ENCODE results near the gene MCF2L.

Gene MCF2L

GRCh38 chr13:113009743-113010509, 40.9 kb downstream of the MCF2L start:
- in situ Hi-C loops (cut with MboI; ENCODE audit: low sequenced_read_pairs), result no loop called here

GRCh38 chr13:113010510-113010865, 41.5 kb downstream of the MCF2L start:
- in situ Hi-C loops (cut with MboI; ENCODE audit: low sequenced_read_pairs), result no loop called here

GRCh38 chr13:113013303-113013702, 44.3 kb downstream of the MCF2L start:
- in situ Hi-C loops (cut with MboI; ENCODE audit: low sequenced_read_pairs), result no loop called here

GRCh38 chr13:113013878-113014751, 45.1 kb downstream of the MCF2L start:
- in situ Hi-C loops (cut with MboI; ENCODE audit: low sequenced_read_pairs), result no loop called here

GRCh38 chr13:113014752-113015745, 46.0 kb downstream of the MCF2L start:
- in situ Hi-C loops (cut with MboI; ENCODE audit: low sequenced_read_pairs), result no loop called here

- in situ Hi-C loops (cut with MboI; ENCODE audit: low sequenced_read_pairs), result no loop called here
Observed at GRCh38 chr13:113015826-113016525, 47.0 kb downstream of the MCF2L start.

GRCh38 chr13:113016526-113017295, 47.7 kb downstream of the MCF2L start:
- in situ Hi-C loops (cut with MboI; ENCODE audit: low sequenced_read_pairs), result no loop called here

GRCh38 chr13:113017506-113018215, 48.6 kb downstream of the MCF2L start:
- in situ Hi-C loops (cut with MboI; ENCODE audit: low sequenced_read_pairs), result no loop called here

GRCh38 chr13:113018676-113019465, 49.9 kb downstream of the MCF2L start:
- in situ Hi-C loops (cut with MboI; ENCODE audit: low sequenced_read_pairs), result no loop called here

GRCh38 chr13:113020323-113021080, 51.5 kb downstream of the MCF2L start:
- in situ Hi-C loops (cut with MboI; ENCODE audit: low sequenced_read_pairs), result no loop called here

GRCh38 chr13:113021391-113021790, 52.4 kb downstream of the MCF2L start:
- in situ Hi-C loops (cut with MboI; ENCODE audit: low sequenced_read_pairs), result no loop called here

- in situ Hi-C loops (cut with MboI; ENCODE audit: low sequenced_read_pairs), result no loop called here
Observed at GRCh38 chr13:113021811-113022210, 52.8 kb downstream of the MCF2L start.

GRCh38 chr13:113022391-113022744, 53.4 kb downstream of the MCF2L start:
- in situ Hi-C loops (cut with MboI; ENCODE audit: low sequenced_read_pairs), result no loop called here

GRCh38 chr13:113022745-113023574, 53.9 kb downstream of the MCF2L start:
- in situ Hi-C loops (cut with MboI; ENCODE audit: low sequenced_read_pairs), result no loop called here

- in situ Hi-C loops (cut with MboI; ENCODE audit: low sequenced_read_pairs), result no loop called here
Observed at GRCh38 chr13:113023694-113024430, 54.8 kb downstream of the MCF2L start.

- in situ Hi-C loops (cut with MboI; ENCODE audit: low sequenced_read_pairs), result no loop called here
Observed at GRCh38 chr13:113024466-113024865, 55.5 kb downstream of the MCF2L start.
